ENCODE data around the gene GRIA1. TPM values are rescaled to one million over a fixed set of nuclear protein-coding genes. Genes with fewer than 3 reads are reported as not detected.

GRIA1 gene
- total RNA-seq, 1 experiment from 2014 or later: not detected

GRCh38 chr5:153558957-153559356 lies 68.5 kb downstream of the GRIA1 start:
- H2AFZ ChIP-seq (ENCODE audit: low read length): no peak overlapping the region
- no peaks in the 10 kb centered on the region for H3K36me3 ChIP-seq (ENCODE audit: insufficient read depth, low read length)
- no peaks in the 10 kb centered on the region for H3K27me3 ChIP-seq (ENCODE audit: low read length)
- no peak overlapping the region for H3K4me2 ChIP-seq (ENCODE audit: low read depth, low read length, poor library complexity, severe bottlenecking)
- no peak overlapping the region for H3K9ac ChIP-seq (ENCODE audit: low read length)
- no peaks in the 10 kb centered on the region for H3K4me1 ChIP-seq (ENCODE audit: low read length)
- no peaks in the 10 kb centered on the region for H3K79me2 ChIP-seq (ENCODE audit: low read length)
- no peaks in the 10 kb centered on the region for H3K9me2 ChIP-seq (replicated peaks; ENCODE audit: insufficient read depth, low read length)
- H3K4me3 ChIP-seq (ENCODE audit: low read length): no peak overlapping the region
- no peak overlapping the region for H3K27ac ChIP-seq (ENCODE audit: low read length)
- no peak for DNase-seq
- no peaks in the 10 kb centered on the region for H4K20me1 ChIP-seq (ENCODE audit: insufficient read depth, low read depth, low read length)
- H3K9me3 ChIP-seq (ENCODE audit: low read length): no peaks in the 10 kb centered on the region

GRCh38 chr5:153559926-153560325 lies 69.5 kb downstream of the GRIA1 start:
- Histone ChIP-seq H3K27me3 (ENCODE audit: low read length) (no peaks in the 10 kb centered on the region), H3K4me1 (ENCODE audit: low read length) (no peaks in the 10 kb centered on the region), H3K27ac (ENCODE audit: low read length) (no peak overlapping the region), H3K36me3 (ENCODE audit: insufficient read depth, low read length) (no peaks in the 10 kb centered on the region), H2AFZ (ENCODE audit: low read length) (no peak overlapping the region), H3K4me2 (ENCODE audit: low read depth, low read length, poor library complexity, severe bottlenecking) (no peak overlapping the region), H3K9me3 (ENCODE audit: low read length) (no peaks in the 10 kb centered on the region), H3K4me3 (ENCODE audit: low read length) (no peak overlapping the region), H4K20me1 (ENCODE audit: insufficient read depth, low read depth, low read length) (no peaks in the 10 kb centered on the region), H3K9ac (ENCODE audit: low read length) (no peak overlapping the region), H3K79me2 (ENCODE audit: low read length) (no peaks in the 10 kb centered on the region), H3K9me2 (replicated peaks; ENCODE audit: insufficient read depth, low read length) (no peaks in the 10 kb centered on the region)
- no peak for DNase-seq

GRCh38 chr5:153562189-153562588 lies 71.7 kb downstream of the GRIA1 start:
- Histone ChIP-seq H4K20me1 (ENCODE audit: insufficient read depth, low read depth, low read length) (no peaks in the 10 kb centered on the region), H3K4me2 (ENCODE audit: low read depth, low read length, poor library complexity, severe bottlenecking) (no peak overlapping the region), H3K27ac (ENCODE audit: low read length) (no peak overlapping the region), H3K9me3 (ENCODE audit: low read length) (no peaks in the 10 kb centered on the region), H3K4me1 (ENCODE audit: low read length) (no peaks in the 10 kb centered on the region), H2AFZ (ENCODE audit: low read length) (no peak overlapping the region), H3K9ac (ENCODE audit: low read length) (no peak overlapping the region), H3K4me3 (ENCODE audit: low read length) (no peak overlapping the region), H3K36me3 (ENCODE audit: insufficient read depth, low read length) (no peaks in the 10 kb centered on the region), H3K27me3 (ENCODE audit: low read length) (no peaks in the 10 kb centered on the region), H3K79me2 (ENCODE audit: low read length) (no peaks in the 10 kb centered on the region), H3K9me2 (replicated peaks; ENCODE audit: insufficient read depth, low read length) (no peaks in the 10 kb centered on the region)
- DNase-seq: no peak

- Histone ChIP-seq H3K27ac (ENCODE audit: low read length) (no peak overlapping the region), H3K9me3 (ENCODE audit: low read length) (no peaks in the 10 kb centered on the region), H3K36me3 (ENCODE audit: insufficient read depth, low read length) (no peaks in the 10 kb centered on the region), H2AFZ (ENCODE audit: low read length) (no peak overlapping the region), H3K4me2 (ENCODE audit: low read depth, low read length, poor library complexity, severe bottlenecking) (no peak overlapping the region), H4K20me1 (ENCODE audit: insufficient read depth, low read depth, low read length) (no peaks in the 10 kb centered on the region), H3K27me3 (ENCODE audit: low read length) (no peaks in the 10 kb centered on the region), H3K9ac (ENCODE audit: low read length) (no peak overlapping the region), H3K79me2 (ENCODE audit: low read length) (no peaks in the 10 kb centered on the region), H3K4me3 (ENCODE audit: low read length) (no peak overlapping the region), H3K9me2 (replicated peaks; ENCODE audit: insufficient read depth, low read length) (no peaks in the 10 kb centered on the region), H3K4me1 (ENCODE audit: low read length) (no peaks in the 10 kb centered on the region)
- DNase-seq: no peak
Measured at GRCh38 chr5:153565822-153566221, 75.4 kb downstream of the GRIA1 start.

DNA sequence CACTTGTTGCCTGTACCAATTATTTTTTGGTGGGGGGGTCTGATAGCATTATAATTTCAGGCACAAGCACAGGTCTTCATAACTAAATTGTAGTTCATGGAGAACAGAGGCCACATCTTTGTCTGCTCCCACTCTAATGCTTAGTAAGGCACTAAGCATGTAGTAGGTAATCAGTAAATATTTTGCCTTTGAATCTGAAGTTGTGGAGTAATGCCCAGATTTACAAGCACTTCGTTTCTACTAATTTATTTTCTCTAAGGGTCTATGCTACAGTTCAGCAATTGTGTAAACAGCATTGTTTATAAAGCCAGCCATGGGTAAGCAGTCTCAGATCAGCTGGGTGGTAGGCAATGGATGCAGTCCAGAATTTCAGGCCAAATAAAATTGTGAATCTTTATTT lies 78.6 kb downstream of the GRIA1 start:
- H3K36me3 ChIP-seq (ENCODE audit: insufficient read depth, low read length): no peaks in the 10 kb centered on the region
- no peak overlapping the region for H3K9ac ChIP-seq (ENCODE audit: low read length)
- H3K9me3 ChIP-seq (ENCODE audit: low read length): no peaks in the 10 kb centered on the region
- H2AFZ ChIP-seq (ENCODE audit: low read length): no peak overlapping the region
- H4K20me1 ChIP-seq (ENCODE audit: insufficient read depth, low read depth, low read length): no peaks in the 10 kb centered on the region
- no peaks in the 10 kb centered on the region for H3K4me1 ChIP-seq (ENCODE audit: low read length)
- no peak overlapping the region for H3K27ac ChIP-seq (ENCODE audit: low read length)
- H3K9me2 ChIP-seq (replicated peaks; ENCODE audit: insufficient read depth, low read length): no peaks in the 10 kb centered on the region
- DNase-seq: no peak
- H3K4me3 ChIP-seq (ENCODE audit: low read length): no peak overlapping the region
- no peak overlapping the region for H3K4me2 ChIP-seq (ENCODE audit: low read depth, low read length, poor library complexity, severe bottlenecking)
- H3K27me3 ChIP-seq (ENCODE audit: low read length): no peaks in the 10 kb centered on the region
- no peaks in the 10 kb centered on the region for H3K79me2 ChIP-seq (ENCODE audit: low read length)

- DNase-seq: no peak
- Histone ChIP-seq H3K4me2 (ENCODE audit: low read depth, low read length, poor library complexity, severe bottlenecking) (no peak overlapping the region), H3K9ac (ENCODE audit: low read length) (no peak overlapping the region), H2AFZ (ENCODE audit: low read length) (no peak overlapping the region), H3K4me3 (ENCODE audit: low read length) (no peak overlapping the region), H3K27ac (ENCODE audit: low read length) (no peak overlapping the region), H4K20me1 (ENCODE audit: insufficient read depth, low read depth, low read length) (no peaks in the 10 kb centered on the region), H3K27me3 (ENCODE audit: low read length) (no peaks in the 10 kb centered on the region), H3K79me2 (ENCODE audit: low read length) (no peaks in the 10 kb centered on the region), H3K36me3 (ENCODE audit: insufficient read depth, low read length) (no peaks in the 10 kb centered on the region), H3K9me3 (ENCODE audit: low read length) (no peaks in the 10 kb centered on the region), H3K9me2 (replicated peaks; ENCODE audit: insufficient read depth, low read length) (no peaks in the 10 kb centered on the region), H3K4me1 (ENCODE audit: low read length) (no peaks in the 10 kb centered on the region)
Measured at GRCh38 chr5:153571162-153571561, 80.7 kb downstream of the GRIA1 start.

- Histone ChIP-seq H2AFZ (ENCODE audit: low read length) (no peak overlapping the region), H3K27ac (ENCODE audit: low read length) (no peak overlapping the region), H3K4me2 (ENCODE audit: low read depth, low read length, poor library complexity, severe bottlenecking) (no peak overlapping the region), H3K4me3 (ENCODE audit: low read length) (no peak overlapping the region), H3K36me3 (ENCODE audit: insufficient read depth, low read length) (no peaks in the 10 kb centered on the region), H3K79me2 (ENCODE audit: low read length) (no peaks in the 10 kb centered on the region), H3K4me1 (ENCODE audit: low read length) (no peaks in the 10 kb centered on the region), H3K9ac (ENCODE audit: low read length) (no peak overlapping the region), H3K9me3 (ENCODE audit: low read length) (no peaks in the 10 kb centered on the region), H4K20me1 (ENCODE audit: insufficient read depth, low read depth, low read length) (no peaks in the 10 kb centered on the region), H3K27me3 (ENCODE audit: low read length) (no peaks in the 10 kb centered on the region), H3K9me2 (replicated peaks; ENCODE audit: insufficient read depth, low read length) (no peaks in the 10 kb centered on the region)
- DNase-seq: no peak
Measured at GRCh38 chr5:153572411-153573145, 82.1 kb downstream of the GRIA1 start.

- no peaks in the 10 kb centered on the region for H4K20me1 ChIP-seq (ENCODE audit: insufficient read depth, low read depth, low read length)
- no peaks in the 10 kb centered on the region for H3K36me3 ChIP-seq (ENCODE audit: insufficient read depth, low read length)
- no peak overlapping the region for H3K4me3 ChIP-seq (ENCODE audit: low read length)
- no peaks in the 10 kb centered on the region for H3K9me2 ChIP-seq (replicated peaks; ENCODE audit: insufficient read depth, low read length)
- no peak overlapping the region for H3K9ac ChIP-seq (ENCODE audit: low read length)
- no peak overlapping the region for H2AFZ ChIP-seq (ENCODE audit: low read length)
- H3K4me1 ChIP-seq (ENCODE audit: low read length): no peaks in the 10 kb centered on the region
- DNase-seq: no peak
- H3K4me2 ChIP-seq (ENCODE audit: low read depth, low read length, poor library complexity, severe bottlenecking): no peak overlapping the region
- H3K27me3 ChIP-seq (ENCODE audit: low read length): no peaks in the 10 kb centered on the region
- no peak overlapping the region for H3K27ac ChIP-seq (ENCODE audit: low read length)
- no peaks in the 10 kb centered on the region for H3K9me3 ChIP-seq (ENCODE audit: low read length)
- no peaks in the 10 kb centered on the region for H3K79me2 ChIP-seq (ENCODE audit: low read length)
Measured at GRCh38 chr5:153573326-153574033, 83.0 kb downstream of the GRIA1 start.

Data from Karpas-422 (cell line).